RWPE2 (cell line): ENCODE data around the gene FAM32A.

ENCODE experiments used
- ATAC-seq: fragments of 200-7000 bp; cut with Tn5 transposase; 3 replicates; pipeline ENCODE4 v1.9.1; 2021; ENCODE audit warnings: low read depth
- DNase-seq: peaks from one replicate; pipeline ENCODE4 v3.0.0-alpha.2; 2020; ENCODE audit warnings: low spot score
- H3K27ac ChIP-seq: fragments of 450-650 bp; 2 replicates; pipeline ENCODE4 v1.5.1; 2017; ENCODE audit warnings: mild to moderate bottlenecking; ENCODE audit not compliant: poor library complexity, severe bottlenecking
- H3K27me3 ChIP-seq: fragments of 250-450 bp; sonication (Bioruptor Pico); 2 replicates; pipeline ENCODE4 v1.5.1; 2021; ENCODE audit warnings: mild to moderate bottlenecking, moderate library complexity; ENCODE audit not compliant: insufficient read depth, poor library complexity, severe bottlenecking
- H3K36me3 ChIP-seq: fragments of 250-450 bp; sonication (Bioruptor Pico); 2 replicates; pipeline ENCODE4 v1.5.1; 2020; ENCODE audit warnings: low read depth, mild to moderate bottlenecking, moderate library complexity
- H3K4me1 ChIP-seq: fragments of 250-450 bp; sonication (Bioruptor Pico); 2 replicates; pipeline ENCODE4 v1.5.1; 2021; ENCODE audit warnings: mild to moderate bottlenecking, moderate library complexity; ENCODE audit not compliant: insufficient read depth, poor library complexity, severe bottlenecking
- H3K4me3 ChIP-seq: fragments of 250-450 bp; sonication (Bioruptor Pico); 2 replicates; pipeline ENCODE4 v1.5.1; 2021; ENCODE audit warnings: mild to moderate bottlenecking, moderate library complexity; ENCODE audit not compliant: severe bottlenecking
- H3K9me3 ChIP-seq: fragments of 250-450 bp; sonication (Bioruptor Pico); 2 replicates; pipeline ENCODE4 v1.5.1; 2021; ENCODE audit warnings: mild to moderate bottlenecking, moderate library complexity; ENCODE audit not compliant: severe bottlenecking
- TF ChIP-seq, protein P1 (sequence below): fragments of 450-650 bp; IDR thresholded peaks from one replicate; pipeline ENCODE4 v1.5.1; 2017; ENCODE audit warnings: mild to moderate bottlenecking, moderate library complexity; ENCODE audit not compliant: poor library complexity, severe bottlenecking

Gene FAM32A

DNA sequence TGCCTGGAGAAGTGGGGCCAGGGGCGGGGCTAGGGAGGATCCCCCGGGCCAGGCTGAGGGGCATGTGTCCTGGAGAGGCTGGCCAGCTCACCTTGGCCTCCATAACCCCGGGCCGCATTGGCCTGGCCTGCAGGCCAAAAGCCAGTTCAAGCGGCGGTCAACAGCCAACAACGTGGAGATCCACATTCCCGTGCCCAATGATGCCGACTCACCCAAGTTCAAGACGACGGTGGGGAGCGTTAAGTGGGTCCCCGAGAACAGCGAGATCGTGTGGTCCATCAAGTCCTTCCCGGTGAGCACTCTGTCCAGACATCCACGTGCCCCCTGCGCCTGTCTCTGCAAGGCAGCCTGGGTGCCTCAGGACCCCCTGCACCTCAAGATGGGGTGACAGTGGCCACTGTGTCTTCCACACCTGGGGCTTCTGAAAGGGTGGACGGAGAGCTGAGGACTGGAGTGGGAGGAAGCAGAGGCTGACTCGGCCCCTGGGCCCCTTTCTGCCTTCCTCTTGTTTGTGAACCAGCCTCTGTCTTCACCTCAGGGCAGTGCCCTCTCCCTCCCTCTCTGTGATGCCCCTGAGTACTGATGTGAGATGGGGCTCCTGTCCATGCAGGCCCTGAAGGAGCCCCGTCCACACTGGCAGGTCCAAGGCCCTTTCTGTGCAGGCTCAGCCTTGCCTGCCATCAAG, 43.6 kb downstream of the FAM32A start:
- no peak for ATAC-seq
- TF ChIP-seq, protein P1, sequence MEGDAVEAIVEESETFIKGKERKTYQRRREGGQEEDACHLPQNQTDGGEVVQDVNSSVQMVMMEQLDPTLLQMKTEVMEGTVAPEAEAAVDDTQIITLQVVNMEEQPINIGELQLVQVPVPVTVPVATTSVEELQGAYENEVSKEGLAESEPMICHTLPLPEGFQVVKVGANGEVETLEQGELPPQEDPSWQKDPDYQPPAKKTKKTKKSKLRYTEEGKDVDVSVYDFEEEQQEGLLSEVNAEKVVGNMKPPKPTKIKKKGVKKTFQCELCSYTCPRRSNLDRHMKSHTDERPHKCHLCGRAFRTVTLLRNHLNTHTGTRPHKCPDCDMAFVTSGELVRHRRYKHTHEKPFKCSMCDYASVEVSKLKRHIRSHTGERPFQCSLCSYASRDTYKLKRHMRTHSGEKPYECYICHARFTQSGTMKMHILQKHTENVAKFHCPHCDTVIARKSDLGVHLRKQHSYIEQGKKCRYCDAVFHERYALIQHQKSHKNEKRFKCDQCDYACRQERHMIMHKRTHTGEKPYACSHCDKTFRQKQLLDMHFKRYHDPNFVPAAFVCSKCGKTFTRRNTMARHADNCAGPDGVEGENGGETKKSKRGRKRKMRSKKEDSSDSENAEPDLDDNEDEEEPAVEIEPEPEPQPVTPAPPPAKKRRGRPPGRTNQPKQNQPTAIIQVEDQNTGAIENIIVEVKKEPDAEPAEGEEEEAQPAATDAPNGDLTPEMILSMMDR, result no peak

DNA sequence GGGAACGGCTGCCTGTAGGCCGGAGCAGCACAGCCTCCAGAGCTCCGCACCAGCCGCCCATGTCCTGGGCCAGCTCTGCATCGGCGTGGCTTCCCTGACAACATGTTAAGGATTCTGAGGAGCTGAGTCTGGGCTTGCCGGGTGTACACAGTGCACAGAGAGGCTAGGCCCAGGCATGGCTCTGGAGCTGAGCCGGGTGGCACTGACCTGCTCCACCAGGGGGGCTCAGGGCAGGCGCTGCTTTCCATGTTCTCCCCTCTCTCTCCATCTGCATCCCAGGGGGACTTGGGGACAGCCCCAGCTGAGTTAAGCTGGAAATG, 44.1 kb downstream of the FAM32A start:
- no peak for ATAC-seq
- H3K27ac ChIP-seq, result no peak overlapping the region
- H3K9me3 ChIP-seq, result no peaks in the 10 kb centered on the region
- H3K4me1 ChIP-seq, result no peaks in the 10 kb centered on the region
- TF ChIP-seq, protein P1, result no peak
- peaks cover 24% of the 10 kb centered on the region for H3K36me3 ChIP-seq
- no peak overlapping the region for H3K4me3 ChIP-seq
- DNase-seq, result no peak
- no peaks in the 10 kb centered on the region for H3K27me3 ChIP-seq

More for the DNA sequence above, 43.6 kb downstream of the FAM32A start:
- Histone ChIP-seq H3K36me3 (peaks cover 24% of the 10 kb centered on the region), H3K9me3 (no peaks in the 10 kb centered on the region), H3K27me3 (no peaks in the 10 kb centered on the region), H3K4me1 (no peaks in the 10 kb centered on the region), H3K27ac (no peak overlapping the region), H3K4me3 (no peak overlapping the region)
- DNase-seq, result no peak

DNA sequence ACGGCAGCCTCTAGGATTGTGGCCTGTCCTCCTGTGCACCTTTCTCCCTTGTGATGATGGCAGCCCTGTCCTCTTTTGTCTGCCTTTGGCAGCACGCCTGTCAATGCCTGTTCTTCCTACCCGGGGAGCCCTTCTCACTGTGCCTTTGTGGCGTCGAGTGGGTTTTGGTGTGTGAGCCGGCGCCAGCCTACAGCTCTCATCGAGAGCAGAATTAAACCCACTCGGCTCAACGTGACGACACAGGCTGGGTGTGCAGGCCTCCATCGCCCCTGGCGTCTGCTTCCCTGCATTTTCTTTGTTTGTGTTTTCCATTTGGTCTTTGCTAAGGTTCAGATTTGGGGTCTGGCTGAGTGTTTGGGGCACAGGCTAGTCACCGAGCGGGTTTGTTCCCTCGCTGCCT, 46.9 kb downstream of the FAM32A start:
- ATAC-seq (no peak), DNase-seq (no peak)
- Histone ChIP-seq H3K27me3 (no peaks in the 10 kb centered on the region), H3K27ac (no peak overlapping the region), H3K4me3 (no peak overlapping the region), H3K4me1 (no peaks in the 10 kb centered on the region), H3K9me3 (no peaks in the 10 kb centered on the region), H3K36me3 (peaks cover 20% of the 10 kb centered on the region)
- TF ChIP-seq, protein P1, result no peak

DNA sequence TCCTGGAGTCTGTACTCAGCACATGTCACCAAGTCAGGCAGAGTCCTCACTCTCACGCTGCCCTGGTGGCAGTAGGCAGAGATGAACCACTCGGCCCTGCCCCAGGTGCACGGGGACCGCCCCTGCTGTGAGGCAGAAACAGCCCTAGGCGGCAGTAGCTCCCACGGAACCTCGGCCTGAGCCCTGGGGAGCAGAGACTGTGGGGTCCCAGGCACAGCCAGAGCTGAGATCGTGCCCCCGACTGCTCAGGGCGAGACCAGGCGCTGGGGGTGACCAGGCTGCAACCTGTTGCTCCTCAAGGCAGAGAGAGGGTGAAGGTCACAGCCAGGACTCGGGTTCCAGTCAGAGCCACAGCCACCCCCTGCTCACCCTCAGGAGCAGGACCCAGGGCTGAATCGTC, 47.4 kb downstream of the FAM32A start:
- DNase-seq (no peak), ATAC-seq (no peak)
- H3K4me3 ChIP-seq, result no peak overlapping the region
- TF ChIP-seq, protein P1, result no peak
- no peaks in the 10 kb centered on the region for H3K4me1 ChIP-seq
- no peaks in the 10 kb centered on the region for H3K27me3 ChIP-seq
- peaks cover 20% of the 10 kb centered on the region for H3K36me3 ChIP-seq
- H3K9me3 ChIP-seq, result no peaks in the 10 kb centered on the region
- no peak overlapping the region for H3K27ac ChIP-seq

DNA sequence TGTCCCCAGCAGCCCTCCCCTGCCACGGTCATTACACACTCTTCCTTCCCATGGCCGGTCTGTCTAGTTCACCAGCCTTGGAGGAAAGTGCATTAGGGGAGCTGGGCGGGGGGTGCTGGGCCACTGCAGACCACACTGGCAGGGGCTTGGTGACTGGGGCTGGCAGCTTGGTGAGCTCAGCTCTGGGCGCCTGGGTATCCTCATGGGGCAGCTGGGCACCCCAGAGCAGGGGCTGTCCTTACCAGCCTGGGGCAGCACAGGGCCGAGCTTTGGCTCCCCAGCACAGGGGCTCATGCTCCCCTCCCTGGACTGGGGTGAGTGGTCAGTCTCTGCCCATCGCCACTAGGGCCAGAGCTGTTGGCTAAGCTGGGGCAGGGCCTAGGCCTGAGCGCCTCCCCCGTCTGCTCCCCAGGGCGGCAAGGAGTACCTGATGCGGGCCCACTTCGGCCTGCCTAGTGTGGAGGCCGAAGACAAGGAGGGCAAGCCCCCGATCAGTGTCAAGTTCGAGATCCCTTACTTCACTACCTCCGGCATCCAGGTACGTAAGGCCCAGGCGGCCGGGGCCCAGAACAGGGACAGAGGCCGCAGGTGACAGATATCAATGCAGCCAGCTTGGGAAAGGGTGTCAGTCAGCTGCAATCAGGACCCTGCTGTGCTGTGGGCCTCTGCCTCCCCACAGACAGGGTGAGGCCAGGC, 48.0 kb downstream of the FAM32A start:
- H3K4me3 ChIP-seq, result no peak overlapping the region
- peaks cover 13% of the 10 kb centered on the region for H3K36me3 ChIP-seq
- DNase-seq (no peak), ATAC-seq (no peak)
- H3K9me3 ChIP-seq, result no peaks in the 10 kb centered on the region
- no peaks in the 10 kb centered on the region for H3K4me1 ChIP-seq
- no peaks in the 10 kb centered on the region for H3K27me3 ChIP-seq
- no peak overlapping the region for H3K27ac ChIP-seq
- TF ChIP-seq, protein P1, result no peak
